GM12878 (cell line): ENCODE results near the gene MYH7. TPM values are rescaled to one million over a fixed set of nuclear protein-coding genes. Genes with fewer than 3 reads are reported as not detected.

Source experiments
- ATAC-seq: fragments of 200-7000 bp; cut with Tn5 transposase; 3 replicates; pipeline ENCODE4 v1.9.1; 2020; ENCODE audit warnings: mild to moderate bottlenecking, moderate library complexity
- BruUV-seq: library from RNA; stranded (reverse); fragments of 400-500 nt; replicated peaks from 2 replicates; lab custom pipeline; 2021; lab: Mats Ljungman, UMichigan
- CTCF ChIA-PET: fragments of 300-600 bp; sonication (Branson Sonifier 250); formaldehyde crosslinking; extraction: SDS; loops from one replicate; lab custom pipeline; 2021; ENCODE audit warnings: inconsistent platforms; lab: Yijun Ruan, JAX
- POLR2A ChIA-PET: fragments of 350-600 bp; formaldehyde crosslinking; extraction: SDS; loops from one replicate; lab custom pipeline; 2021; ENCODE audit warnings: inconsistent platforms; lab: Charles Lee
- RAD21 ChIA-PET: fragments of 300-600 bp; sonication (Branson Sonifier 250); formaldehyde crosslinking; loops from one replicate; lab custom pipeline; 2023; ENCODE audit warnings: antibody characterized with exemption; ENCODE audit not compliant: unreplicated experiment; lab: Charles Lee
- SMC1A ChIA-PET: fragments of 300-600 bp; sonication (Branson Sonifier 250); formaldehyde crosslinking; loops from one replicate; lab custom pipeline; 2023; ENCODE audit not compliant: unreplicated experiment, uncharacterized antibody; lab: Charles Lee
- DNase-seq: peaks from one replicate; pipeline ENCODE4 v3.0.0-alpha.2; 2011; ENCODE audit warnings: low read depth, low spot score
- FAIRE-seq: peaks from 3 replicates; lab custom pipeline; 2011; peaks lifted over from hg19 to GRCh38; lab: Jason Lieb, UNC
- H2AFZ ChIP-seq: 2 replicates; pipeline ENCODE4 v1.6.0; 2011; ENCODE audit warnings: low read depth, low read length, control low read depth; ENCODE audit not compliant: control insufficient read depth
- H3K27ac ChIP-seq: 2 replicates; pipeline ENCODE4 v1.5.1; 2011; ENCODE audit warnings: control low read depth; ENCODE audit not compliant: control insufficient read depth, insufficient read depth
- H3K27me3 ChIP-seq, 2 experiments: replicated peaks in 1 of 2; 2 replicates each; pipeline versions ENCODE4 v1.6.0 to v1.6.1; 2011; ENCODE audit warnings: low read length in 1 of 2; ENCODE audit not compliant: control insufficient read depth in 2 of 2, insufficient read depth in 2 of 2
- H3K36me3 ChIP-seq, 2 experiments: 2 replicates each; pipeline ENCODE4 v1.5.1; 2011; ENCODE audit warnings: low read length in 1 of 2; ENCODE audit not compliant: control insufficient read depth in 2 of 2, insufficient read depth in 2 of 2
- H3K4me1 ChIP-seq: 2 replicates; pipeline ENCODE4 v1.6.1; 2011; ENCODE audit warnings: mild to moderate bottlenecking, low read length, moderate library complexity, mixed read lengths; ENCODE audit not compliant: control insufficient read depth, insufficient read depth
- H3K4me2 ChIP-seq: 2 replicates; pipeline ENCODE4 v1.6.0; 2011; ENCODE audit warnings: control low read depth; ENCODE audit not compliant: control insufficient read depth, insufficient read depth
- H3K4me3 ChIP-seq: fragments of 200-600 bp; sonication (generic); 2 replicates; pipeline ENCODE4 v1.5.1; 2016
- H3K79me2 ChIP-seq: 2 replicates; pipeline ENCODE4 v1.6.0; 2011; ENCODE audit warnings: low read length; ENCODE audit not compliant: control insufficient read depth, insufficient read depth
- H3K9ac ChIP-seq: 2 replicates; pipeline ENCODE4 v1.8.0; 2011; ENCODE audit warnings: low read length, control low read depth, mixed read lengths; ENCODE audit not compliant: control insufficient read depth, insufficient read depth
- H3K9me3 ChIP-seq: replicated peaks from 3 replicates; pipeline ENCODE4 v1.5.1; 2011; ENCODE audit warnings: mild to moderate bottlenecking, low read length; ENCODE audit not compliant: control insufficient read depth, insufficient read depth
- H4K20me1 ChIP-seq: 2 replicates; pipeline ENCODE4 v1.6.0; 2011; ENCODE audit not compliant: control insufficient read depth, insufficient read depth
- ASH2L ChIP-seq: fragments of 300-600, 200-600 bp; sonication (generic); IDR thresholded peaks from 2 replicates; pipeline ENCODE4 v1.6.1; 2017; ENCODE audit warnings: low read depth, mild to moderate bottlenecking, borderline replicate concordance
- ATF3 ChIP-seq: IDR thresholded peaks from 2 replicates; pipeline ENCODE4 v1.6.1; 2011; ENCODE audit warnings: low read depth, mild to moderate bottlenecking, low read length, moderate library complexity, borderline replicate concordance; ENCODE audit errors: extremely low read depth
- BCL11A ChIP-seq: IDR thresholded peaks from 2 replicates; pipeline ENCODE4 v1.6.1; 2011; ENCODE audit warnings: low read depth, low read length
- GATAD2B ChIP-seq: fragments of 450-650 bp; conservative IDR thresholded peaks from 2 replicates; pipeline ENCODE4 v1.6.1; 2017; ENCODE audit warnings: low read depth, mild to moderate bottlenecking, moderate library complexity
- PBX3 ChIP-seq: IDR thresholded peaks from 2 replicates; pipeline ENCODE4 v1.6.1; 2011; ENCODE audit warnings: mild to moderate bottlenecking, low read depth, low read length, moderate library complexity; ENCODE audit not compliant: insufficient replicate concordance
- PRDM15 ChIP-seq: fragments of 450-650 bp; formaldehyde crosslinking; IDR thresholded peaks from 2 replicates; pipeline ENCODE4 v1.4.0; 2020; ENCODE audit warnings: mild to moderate bottlenecking, moderate library complexity
- RB1 ChIP-seq: fragments of 450-650 bp; formaldehyde crosslinking; IDR thresholded peaks from 2 replicates; pipeline ENCODE4 v1.6.1; 2017; ENCODE audit warnings: mild to moderate bottlenecking, borderline replicate concordance
- STAT1 ChIP-seq: fragments of 450-650 bp; conservative IDR thresholded peaks from 2 replicates; pipeline ENCODE4 v1.6.1; 2014; ENCODE audit warnings: antibody characterized with exemption, mild to moderate bottlenecking
- SUZ12 ChIP-seq: fragments of 200-600 bp; sonication (generic); IDR thresholded peaks from one replicate; pipeline ENCODE4 v1.6.1; 2018; ENCODE audit warnings: antibody characterized with exemption, mild to moderate bottlenecking; ENCODE audit not compliant: unreplicated experiment
- ZNF384 ChIP-seq: IDR thresholded peaks from 2 replicates; pipeline ENCODE4 v1.6.1; 2012; ENCODE audit warnings: low read depth, mild to moderate bottlenecking, low read length, improper control_type of control experiment, borderline replicate concordance
- WGBS: methylation state at CpG from one replicate; pipeline ENCODE4 v1.1.6; 2016; ENCODE audit warnings: low lambda C conversion rate; ENCODE audit not compliant: insufficient replicate concordance, insufficient coverage; ENCODE audit errors: missing lambda C conversion rate; 5-methylcytosine and 5-hydroxymethylcytosine counted together
- in situ Hi-C: fragments of 300-500 bp; cut with MboI; formaldehyde crosslinking; loops from 9 replicates; pipeline ENCODE4 v1.14.3; 2018; ENCODE audit warnings: mixed read lengths
- intact Hi-C: fragments of 100-400 bp; cut with micrococcal nuclease; formaldehyde crosslinking; loops from one replicate; pipeline ENCODE4 v1.14.2; 2022; ENCODE audit not compliant: unreplicated experiment
- polyA plus RNA-seq, 11 experiments: library from polyadenylated mRNA; depleted of rRNA in 4 of 11; unstranded in 6 of 11; stranded (reverse) in 5 of 11; fragments of >200 nt; fragmentation: Nextera tagmentation in 4 of 11; fragmentation: Illumina TruSeq in 1 of 11; extraction: Ambion mirVana in 4 of 11; extraction: Trizol in 1 of 11; gene quantifications; 1 replicate in 1 of 11; 2 replicates in 10 of 11; pipeline versions ENCODE4 v1.2.1 to v1.2.3, GENCODE V29; 2011 to 2016; ENCODE audit warnings: inconsistent platforms in 2 of 11, missing spikeins in 2 of 11, low read depth in 1 of 11
- total RNA-seq, 4 experiments: library from RNA; depleted of rRNA in 3 of 4; stranded (reverse); fragments of >200 nt in 3 of 4; fragmentation: Illumina TruSeq in 1 of 4; extraction: Trizol in 1 of 4; gene quantifications; 2 replicates each; pipeline versions ENCODE4 v1.2.1 to v1.2.3, GENCODE V29; 2013 to 2021

Gene MYH7
- total and polyA plus RNA-seq, 10 of the 15 experiments (the other 5 are each of a cell fraction or from before 2014, with no cell fraction given) = 0.04 to 0.10 (median 0.05) TPM; not detected in 4

- H3K79me2 ChIP-seq = no peaks in the 10 kb centered on the region
- H3K4me1 ChIP-seq = no peaks in the 10 kb centered on the region
- in situ Hi-C loops = no loop called here
- no peak overlapping the region for H3K4me3 ChIP-seq
- RAD21 ChIA-PET = no interaction called here
- intact Hi-C loops = no loop called here
- H3K27ac ChIP-seq = no peak overlapping the region
- ATAC-seq (no peak), FAIRE-seq (no peak), DNase-seq (no peak)
- CTCF ChIA-PET = interaction anchor here (1.1 to 5.7 kb wide), 3 partner anchors 48 to 257 kb away, joined by 4 to 52 read pairs (median 4); no protein-coding TSS in a partner anchor
- POLR2A ChIA-PET = no interaction called here
- BruUV-seq = no TSS peak
- TF ChIP-seq ASH2L = no peak
- TF ChIP-seq ZNF384 = no peak
- TF ChIP-seq SUZ12 = no peak
- no peak for TF ChIP-seq RB1
- TF ChIP-seq GATAD2B = no peak
- TF ChIP-seq PRDM15 (CRISPR knock-in tag) = no peak
- TF ChIP-seq ATF3 = no peak
- TF ChIP-seq STAT1 = no peak
- TF ChIP-seq BCL11A = no peak
- TF ChIP-seq PBX3 = no peak
- H3K9ac ChIP-seq = no peak overlapping the region
- WGBS = 28% methylated on average over 11 of the region's 11 CpGs
- H3K27me3 ChIP-seq = no peaks in the 10 kb centered on the region; a peak in 1 of 4 replicates
- no peak overlapping the region for H2AFZ ChIP-seq
- SMC1A ChIA-PET = interaction anchor here (0.9 kb wide), 1 partner anchor 10 kb away, joined by 3 read pairs; no protein-coding TSS in a partner anchor
- no peaks in the 10 kb centered on the region for H3K9me3 ChIP-seq
- no peak overlapping the region for H3K4me2 ChIP-seq
- no peaks in the 10 kb centered on the region for H3K36me3 ChIP-seq
- no peaks in the 10 kb centered on the region for H4K20me1 ChIP-seq
Observed at GRCh38 chr14:23377198-23377550, 58.3 kb downstream of the MYH7 start.
